CD14-positive monocyte (primary cell): ENCODE measurements around the gene PPP1R17. TPM values are rescaled to one million over a fixed set of nuclear protein-coding genes. Genes with fewer than 3 reads are reported as not detected.

Experiments
- DNase-seq, 3 donors: peaks; one replicate each; pipeline ENCODE4 v3.0.0-alpha.2; 2011 to 2022
- H2AFZ ChIP-seq: 2 replicates; pipeline ENCODE4 v1.6.0; 2012; ENCODE audit warnings: mild to moderate bottlenecking, low read depth, low read length, inconsistent platforms; ENCODE audit not compliant: insufficient read depth, poor library complexity, severe bottlenecking
- H3K27ac ChIP-seq, 2 donors: 1 replicate in 1 of 2; 2 replicates in 1 of 2; pipeline ENCODE4 v1.5.1; 2012 to 2013; ENCODE audit warnings: low read length in 2 of 2, control low read depth in 1 of 2, inconsistent platforms in 1 of 2, low read depth in 1 of 2, mild to moderate bottlenecking in 1 of 2
- H3K27me3 ChIP-seq, 2 donors: one replicate each; pipeline versions ENCODE4 v1.6.0 to v1.6.1; 2011 to 2013; ENCODE audit warnings: low read length in 2 of 2; ENCODE audit not compliant: control insufficient read depth in 2 of 2, insufficient read depth in 2 of 2
- H3K36me3 ChIP-seq, 2 donors: replicated peaks in 1 of 2; 1 replicate in 1 of 2; 2 replicates in 1 of 2; pipeline versions ENCODE4 v1.5.1 to v1.6.1; 2012 to 2013; ENCODE audit warnings: low read length in 2 of 2, control low read depth in 1 of 2, inconsistent platforms in 1 of 2, mild to moderate bottlenecking in 1 of 2; ENCODE audit not compliant: insufficient read depth in 2 of 2, control insufficient read depth in 1 of 2
- H3K4me1 ChIP-seq, 2 donors: 1 replicate in 1 of 2; 2 replicates in 1 of 2; pipeline versions ENCODE4 v1.5.1 to v1.6.1; 2012 to 2013; ENCODE audit warnings: low read length in 2 of 2, control low read depth in 1 of 2, inconsistent platforms in 1 of 2, mild to moderate bottlenecking in 1 of 2, moderate library complexity in 1 of 2; ENCODE audit not compliant: insufficient read depth in 2 of 2, control insufficient read depth in 1 of 2
- H3K4me2 ChIP-seq: replicated peaks from 2 replicates; pipeline ENCODE3; 2012; ENCODE audit warnings: low read length, moderate library complexity, mild to moderate bottlenecking; ENCODE audit not compliant: poor library complexity, severe bottlenecking; ENCODE audit errors: extremely low read depth
- H3K4me3 ChIP-seq, 3 experiments: fragments of 200-600 bp in 1 of 3; sonication (generic) in 1 of 3; replicated peaks in 1 of 3; 1 replicate in 2 of 3; 2 replicates in 1 of 3; pipeline ENCODE4 v1.5.1; 2011 to 2013; ENCODE audit warnings: low read length in 3 of 3, mild to moderate bottlenecking in 3 of 3, control low read depth in 2 of 3, low read depth in 2 of 3, inconsistent platforms in 1 of 3, moderate library complexity in 1 of 3
- H3K79me2 ChIP-seq: 2 replicates; pipeline ENCODE4 v1.6.0; 2012; ENCODE audit warnings: mild to moderate bottlenecking, control low read depth, inconsistent platforms, low read length, moderate library complexity; ENCODE audit not compliant: insufficient read depth
- H3K9ac ChIP-seq: 2 replicates; pipeline ENCODE4 v1.6.0; 2017; ENCODE audit warnings: low read length, mild to moderate bottlenecking; ENCODE audit not compliant: insufficient read depth, poor library complexity, severe bottlenecking
- H3K9me3 ChIP-seq, 2 donors: replicated peaks in 1 of 2; 1 replicate in 1 of 2; 2 replicates in 1 of 2; pipeline versions ENCODE4 v1.5.1 to v1.6.1; 2012 to 2013; ENCODE audit warnings: low read length in 2 of 2, control low read depth in 1 of 2; ENCODE audit not compliant: control insufficient read depth in 1 of 2, insufficient read depth in 1 of 2
- H4K20me1 ChIP-seq: 2 replicates; pipeline ENCODE4 v1.6.0; 2012; ENCODE audit warnings: mild to moderate bottlenecking, low read length, control low read depth, moderate library complexity; ENCODE audit not compliant: insufficient read depth
- H3K27ac Mint-ChIP-seq, 7 donors: one replicate each; pipeline ENCODE4 v1.8.0; 2020; ENCODE audit warnings: mild to moderate bottlenecking in 7 of 7, mixed read lengths in 7 of 7, moderate library complexity in 6 of 7, inconsistent platforms in 2 of 7
- H3K27me3 Mint-ChIP-seq, 3 donors: one replicate each; pipeline ENCODE4 v1.8.0; 2021 to 2022; ENCODE audit warnings: low read depth in 3 of 3, mild to moderate bottlenecking in 3 of 3, mixed read lengths in 3 of 3, moderate library complexity in 3 of 3, inconsistent platforms in 1 of 3
- H3K36me3 Mint-ChIP-seq, 2 donors: one replicate each; pipeline ENCODE4 v1.8.0; 2020; ENCODE audit warnings: mixed read lengths in 2 of 2, inconsistent platforms in 1 of 2, mild to moderate bottlenecking in 1 of 2
- H3K4me1 Mint-ChIP-seq: one replicate; pipeline ENCODE4 v1.8.0; 2020; ENCODE audit warnings: mild to moderate bottlenecking, mixed read lengths
- H3K4me3 Mint-ChIP-seq, 2 donors: one replicate each; pipeline ENCODE4 v1.8.0; 2020; ENCODE audit warnings: mild to moderate bottlenecking in 2 of 2, mixed read lengths in 2 of 2, moderate library complexity in 1 of 2
- H3K9me3 Mint-ChIP-seq, 7 donors: one replicate each; pipeline ENCODE4 v1.8.0; 2020 to 2022; ENCODE audit warnings: mixed read lengths in 7 of 7, mild to moderate bottlenecking in 6 of 7, moderate library complexity in 6 of 7, inconsistent platforms in 2 of 7
- WGBS: methylation state at CpG from one replicate; pipeline ENCODE4 v1.1.5; 2013; ENCODE audit warnings: missing lambda C conversion rate; ENCODE audit not compliant: insufficient coverage; 5-methylcytosine and 5-hydroxymethylcytosine counted together
- intact Hi-C, 2 donors: fragments of 100-400 bp; cut with micrococcal nuclease; formaldehyde crosslinking; loops; one replicate each; pipeline versions ENCODE4 v1.15.0 to v1.15.1; 2023
- polyA plus RNA-seq, 3 donors: library from polyadenylated mRNA; depleted of rRNA in 1 of 3; unstranded in 2 of 3; stranded (reverse) in 1 of 3; fragments of 300-500 nt in 2 of 3; fragments of >200 nt in 1 of 3; fragmentation: Illumina TruSeq in 2 of 3; gene quantifications; 1 replicate in 2 of 3; 2 replicates in 1 of 3; pipeline ENCODE4 v1.2.3, GENCODE V29; 2012 to 2021
- TF ChIP-seq, protein P1 (sequence below): fragments of 200-600 bp; IDR thresholded peaks from one replicate; pipeline ENCODE4 v1.8.0; 2022; ENCODE audit warnings: antibody characterized with exemption, mild to moderate bottlenecking

Gene PPP1R17
- polyA plus RNA-seq, 3 donors, result 0.20 to 2.0 (median 0.85) TPM

DNA sequence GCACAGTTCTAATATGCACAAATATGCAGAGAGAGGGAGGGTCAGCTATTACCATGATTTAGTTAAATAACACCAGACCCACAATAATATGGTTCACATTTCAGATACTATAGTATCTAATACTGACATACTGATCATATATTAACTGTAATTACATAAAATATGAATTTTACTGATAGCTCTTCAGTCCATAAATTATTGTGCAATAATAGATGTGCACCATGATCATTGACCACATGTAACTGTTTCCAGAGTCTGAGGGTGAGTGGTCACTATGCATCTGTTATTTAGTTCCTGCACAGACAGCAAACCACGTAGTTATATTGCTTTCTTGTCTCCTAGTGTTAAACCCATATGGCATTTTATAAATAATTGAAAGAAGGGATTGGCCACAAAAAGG is 29.3 kb downstream of the PPP1R17 start:
- no CpG with 5 or more reads among the region's 1 CpG for WGBS
- no peak overlapping the region for H3K4me2 ChIP-seq
- peaks cover 5 to 17% (median 7%) of the 10 kb centered on the region in 7 donors for H3K9me3 Mint-ChIP-seq

DNA sequence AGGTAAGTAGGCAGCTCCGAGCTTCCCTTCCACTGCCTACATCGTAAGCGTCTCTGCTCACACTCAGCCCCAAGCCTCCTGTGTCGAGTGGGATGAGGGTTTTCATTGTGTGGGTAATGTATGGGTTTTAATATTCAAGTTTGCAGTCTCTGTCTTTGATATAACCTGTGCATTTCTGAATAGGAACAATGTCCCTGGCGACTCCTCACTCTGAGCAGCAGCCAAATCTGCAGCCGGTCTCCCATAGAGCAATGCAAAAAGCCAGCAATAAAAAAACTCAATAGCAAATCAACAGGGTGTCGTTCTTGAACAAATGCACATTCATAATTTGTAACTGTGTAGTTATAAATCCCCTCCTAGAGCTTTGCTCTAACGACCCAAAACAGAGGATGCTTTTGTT is 33.4 kb downstream of the PPP1R17 start:
- H3K4me1 Mint-ChIP-seq, result no peaks in the 10 kb centered on the region
- Histone ChIP-seq H3K4me2 (no peak overlapping the region), H3K79me2 (no peaks in the 10 kb centered on the region), H3K9me3 (no peaks in the 10 kb centered on the region), H2AFZ (no peak overlapping the region), H3K36me3 (no peaks in the 10 kb centered on the region), H4K20me1 (no peaks in the 10 kb centered on the region), H3K27ac (no peak overlapping the region), H3K4me1 (no peaks in the 10 kb centered on the region), H3K27me3 (peaks cover 0 to 2% of the 10 kb centered on the region in 2 donors), H3K4me3 (no peak overlapping the region), H3K9ac (no peak overlapping the region)
- TF ChIP-seq, protein P1, sequence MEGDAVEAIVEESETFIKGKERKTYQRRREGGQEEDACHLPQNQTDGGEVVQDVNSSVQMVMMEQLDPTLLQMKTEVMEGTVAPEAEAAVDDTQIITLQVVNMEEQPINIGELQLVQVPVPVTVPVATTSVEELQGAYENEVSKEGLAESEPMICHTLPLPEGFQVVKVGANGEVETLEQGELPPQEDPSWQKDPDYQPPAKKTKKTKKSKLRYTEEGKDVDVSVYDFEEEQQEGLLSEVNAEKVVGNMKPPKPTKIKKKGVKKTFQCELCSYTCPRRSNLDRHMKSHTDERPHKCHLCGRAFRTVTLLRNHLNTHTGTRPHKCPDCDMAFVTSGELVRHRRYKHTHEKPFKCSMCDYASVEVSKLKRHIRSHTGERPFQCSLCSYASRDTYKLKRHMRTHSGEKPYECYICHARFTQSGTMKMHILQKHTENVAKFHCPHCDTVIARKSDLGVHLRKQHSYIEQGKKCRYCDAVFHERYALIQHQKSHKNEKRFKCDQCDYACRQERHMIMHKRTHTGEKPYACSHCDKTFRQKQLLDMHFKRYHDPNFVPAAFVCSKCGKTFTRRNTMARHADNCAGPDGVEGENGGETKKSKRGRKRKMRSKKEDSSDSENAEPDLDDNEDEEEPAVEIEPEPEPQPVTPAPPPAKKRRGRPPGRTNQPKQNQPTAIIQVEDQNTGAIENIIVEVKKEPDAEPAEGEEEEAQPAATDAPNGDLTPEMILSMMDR, result no peak
- WGBS, result 100% methylated on average over 1 of the region's 8 CpGs
- intact Hi-C loops, result no loop called here
- H3K4me3 Mint-ChIP-seq, result no peak overlapping the region
- peaks cover 0 to 2% (median 0%) of the 10 kb centered on the region in 7 donors for H3K9me3 Mint-ChIP-seq
- DNase-seq, result no peak
- H3K27me3 Mint-ChIP-seq, result peaks cover 1 to 7% (median 4%) of the 10 kb centered on the region in 3 donors
- H3K36me3 Mint-ChIP-seq, result no peaks in the 10 kb centered on the region
- H3K27ac Mint-ChIP-seq, result no peak overlapping the region

More for the DNA sequence above, 29.3 kb downstream of the PPP1R17 start:
- Mint-ChIP-seq H3K4me3 (no peak overlapping the region), H3K4me1 (no peaks in the 10 kb centered on the region), H3K36me3 (no peaks in the 10 kb centered on the region), H3K27me3 (peaks cover 1 to 16% (median 4%) of the 10 kb centered on the region in 3 donors), H3K27ac (no peak overlapping the region)
- intact Hi-C loops, result no loop called here
- Histone ChIP-seq H3K4me3 (no peak overlapping the region), H3K36me3 (no peaks in the 10 kb centered on the region), H3K4me1 (no peaks in the 10 kb centered on the region), H3K27ac (no peak overlapping the region), H2AFZ (no peak overlapping the region), H3K9me3 (peaks cover 0 to 7% of the 10 kb centered on the region in 2 donors), H4K20me1 (no peaks in the 10 kb centered on the region), H3K9ac (no peak overlapping the region), H3K27me3 (peaks cover 0 to 2% of the 10 kb centered on the region in 2 donors), H3K79me2 (no peaks in the 10 kb centered on the region)
- DNase-seq, result no peak
- TF ChIP-seq, protein P1, result no peak
